ENCODE data around the gene MINDY3.
A peak's percentile ranks its signal among the peaks of the same experiment; 100 is the strongest.
"Not testable (repeated sequence)": the region's sequence is repeated elsewhere in the genome, so short reads cannot be mapped to it uniquely, and the experiment has no call there.

Gene MINDY3

GRCh38 chr10:15872645-15873044 is 12.3 kb upstream of the MINDY3 start:
- not testable (repeated sequence) for H3K36me3 ChIP-seq (ENCODE audit: control insufficient read depth in 2 of 2, insufficient read depth in 2 of 2, low read length in 2 of 2); H3K9ac ChIP-seq (ENCODE audit: low read length in 2 of 2); H3K4me1 ChIP-seq (ENCODE audit: control insufficient read depth, insufficient read depth, low read length); H3K9me3 ChIP-seq (ENCODE audit: control insufficient read depth in 2 of 2, low read length in 2 of 2); H3K27ac ChIP-seq (ENCODE audit: low read length); H3K27me3 ChIP-seq (ENCODE audit: control insufficient read depth in 1 of 2, insufficient read depth in 2 of 2, low read length in 2 of 2); H3K4me3 ChIP-seq (ENCODE audit: low read length in 2 of 2)

DNA sequence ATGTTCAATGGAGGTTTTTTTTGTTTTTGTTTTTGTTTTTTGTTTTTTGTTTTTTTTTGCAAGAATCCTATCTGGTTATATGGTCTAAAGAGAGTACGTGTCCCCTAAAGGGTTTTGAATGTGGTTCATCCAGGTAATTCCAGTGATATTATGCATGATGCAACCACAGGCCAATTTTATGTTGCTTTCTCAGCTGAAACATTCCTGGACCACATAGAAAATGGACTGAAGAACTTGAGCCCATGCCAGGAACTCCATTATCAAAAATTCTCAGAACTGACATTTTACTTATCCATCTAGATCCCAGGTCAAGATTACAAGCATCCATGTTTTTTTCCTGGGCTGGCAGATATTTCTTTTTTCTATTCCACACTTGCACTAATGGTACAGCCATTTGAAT is 11.5 kb upstream of the MINDY3 start:
- no peaks in the 10 kb centered on the region for H3K36me3 ChIP-seq (ENCODE audit: control insufficient read depth in 2 of 2, insufficient read depth in 2 of 2, low read length in 2 of 2)
- H3K27me3 ChIP-seq (ENCODE audit: control insufficient read depth in 1 of 2, insufficient read depth in 2 of 2, low read length in 2 of 2) = peaks cover 0 to 4% of the 10 kb centered on the region in 2 donors
- no peak overlapping the region for H3K9ac ChIP-seq (ENCODE audit: low read length in 2 of 2)

GRCh38 chr10:15869935-15870334 is 9.6 kb upstream of the MINDY3 start:
- H3K4me3 ChIP-seq (ENCODE audit: low read length in 2 of 2) = no peak overlapping the region
- no peak overlapping the region for H3K9ac ChIP-seq (ENCODE audit: low read length in 2 of 2)
- H3K27me3 ChIP-seq (ENCODE audit: control insufficient read depth in 1 of 2, insufficient read depth in 2 of 2, low read length in 2 of 2) = peaks cover 0 to 4% of the 10 kb centered on the region in 2 donors
- no peaks in the 10 kb centered on the region for H3K4me1 ChIP-seq (ENCODE audit: control insufficient read depth, insufficient read depth, low read length)
- H3K36me3 ChIP-seq (ENCODE audit: control insufficient read depth in 2 of 2, insufficient read depth in 2 of 2, low read length in 2 of 2) = no peaks in the 10 kb centered on the region
- H3K27ac ChIP-seq (ENCODE audit: low read length) = no peak overlapping the region
- H3K9me3 ChIP-seq (ENCODE audit: control insufficient read depth in 2 of 2, low read length in 2 of 2) = no peaks in the 10 kb centered on the region

More for the DNA sequence above, 11.5 kb upstream of the MINDY3 start:
- H3K4me1 ChIP-seq (ENCODE audit: control insufficient read depth, insufficient read depth, low read length) = no peaks in the 10 kb centered on the region
- H3K4me3 ChIP-seq (ENCODE audit: low read length in 2 of 2) = no peak overlapping the region
- H3K9me3 ChIP-seq (ENCODE audit: control insufficient read depth in 2 of 2, low read length in 2 of 2) = no peaks in the 10 kb centered on the region
- no peak overlapping the region for H3K27ac ChIP-seq (ENCODE audit: low read length)

DNA sequence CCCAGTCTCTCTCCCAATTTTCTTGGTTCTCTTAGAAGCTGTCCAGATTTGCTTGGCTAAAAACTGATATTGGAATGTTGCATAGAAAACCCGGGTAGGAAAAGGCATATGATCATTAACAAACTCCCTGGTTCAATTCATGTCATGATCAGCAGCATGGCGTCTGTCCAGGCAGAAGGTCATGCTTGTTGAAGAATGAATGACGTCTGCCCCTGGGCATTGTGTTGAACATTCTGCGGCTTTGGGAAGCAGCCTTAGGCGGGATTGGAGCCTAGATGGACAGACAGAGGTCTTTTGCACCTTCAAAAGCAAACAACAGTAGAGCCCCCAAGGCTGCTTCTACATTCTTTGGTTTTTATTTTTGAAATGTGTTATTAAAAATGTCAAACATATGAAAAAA is 7.7 kb upstream of the MINDY3 start:
- H3K9ac ChIP-seq (ENCODE audit: low read length in 2 of 2) = no peak overlapping the region
- H3K4me3 ChIP-seq (ENCODE audit: low read length in 2 of 2) = no peak overlapping the region
- no peak overlapping the region for H3K27ac ChIP-seq (ENCODE audit: low read length)
- no peaks in the 10 kb centered on the region for H3K36me3 ChIP-seq (ENCODE audit: control insufficient read depth in 2 of 2, insufficient read depth in 2 of 2, low read length in 2 of 2)
- H3K4me1 ChIP-seq (ENCODE audit: control insufficient read depth, insufficient read depth, low read length) = no peaks in the 10 kb centered on the region
- no peaks in the 10 kb centered on the region for H3K9me3 ChIP-seq (ENCODE audit: control insufficient read depth in 2 of 2, low read length in 2 of 2)
- peaks cover 0 to 4% of the 10 kb centered on the region in 2 donors for H3K27me3 ChIP-seq (ENCODE audit: control insufficient read depth in 1 of 2, insufficient read depth in 2 of 2, low read length in 2 of 2)

- H3K4me1 ChIP-seq (ENCODE audit: control insufficient read depth, insufficient read depth, low read length) = no peaks in the 10 kb centered on the region
- H3K4me3 ChIP-seq (ENCODE audit: low read length in 2 of 2) = no peak overlapping the region
- H3K36me3 ChIP-seq (ENCODE audit: control insufficient read depth in 2 of 2, insufficient read depth in 2 of 2, low read length in 2 of 2) = no peaks in the 10 kb centered on the region
- no peaks in the 10 kb centered on the region for H3K9me3 ChIP-seq (ENCODE audit: control insufficient read depth in 2 of 2, low read length in 2 of 2)
- no peak overlapping the region for H3K9ac ChIP-seq (ENCODE audit: low read length in 2 of 2)
- H3K27me3 ChIP-seq (ENCODE audit: control insufficient read depth in 1 of 2, insufficient read depth in 2 of 2, low read length in 2 of 2) = peaks cover 0 to 3% of the 10 kb centered on the region in 2 donors
- H3K27ac ChIP-seq (ENCODE audit: low read length) = no peak overlapping the region
Observed at GRCh38 chr10:15865304-15865703, 5.0 kb upstream of the MINDY3 start.

DNA sequence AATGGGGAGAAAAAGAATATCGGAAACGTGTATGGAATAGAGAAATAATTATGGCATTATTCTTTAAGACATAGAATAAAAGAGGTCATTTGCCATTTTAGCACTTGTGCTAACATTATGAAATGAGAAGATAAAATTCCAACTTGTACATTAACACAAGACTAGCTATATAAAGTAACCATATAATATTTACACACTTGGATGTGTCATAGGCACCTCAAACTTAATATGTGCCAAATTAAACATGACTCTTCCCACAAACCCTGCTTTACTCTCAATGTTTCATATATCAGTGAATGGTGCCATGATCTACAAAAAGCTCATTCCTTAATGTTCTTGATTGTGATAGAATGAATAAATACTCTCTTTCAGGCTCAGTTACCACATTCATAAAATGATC is 4.1 kb upstream of the MINDY3 start:
- Histone ChIP-seq H3K27me3 (ENCODE audit: control insufficient read depth in 1 of 2, insufficient read depth in 2 of 2, low read length in 2 of 2) (no peaks in the 10 kb centered on the region), H3K9ac (ENCODE audit: low read length in 2 of 2) (no peak overlapping the region), H3K4me1 (ENCODE audit: control insufficient read depth, insufficient read depth, low read length) (no peaks in the 10 kb centered on the region), H3K36me3 (ENCODE audit: control insufficient read depth in 2 of 2, insufficient read depth in 2 of 2, low read length in 2 of 2) (no peaks in the 10 kb centered on the region), H3K27ac (ENCODE audit: low read length) (no peak overlapping the region), H3K4me3 (ENCODE audit: low read length in 2 of 2) (no peak overlapping the region), H3K9me3 (ENCODE audit: control insufficient read depth in 2 of 2, low read length in 2 of 2) (no peaks in the 10 kb centered on the region)

GRCh38 chr10:15863733-15864132 is 3.4 kb upstream of the MINDY3 start:
- H3K9me3 ChIP-seq (ENCODE audit: control insufficient read depth in 2 of 2, low read length in 2 of 2) = no peaks in the 10 kb centered on the region
- no peaks in the 10 kb centered on the region for H3K27me3 ChIP-seq (ENCODE audit: control insufficient read depth in 1 of 2, insufficient read depth in 2 of 2, low read length in 2 of 2)
- H3K9ac ChIP-seq (ENCODE audit: low read length in 2 of 2) = no peak overlapping the region
- no peak overlapping the region for H3K4me3 ChIP-seq (ENCODE audit: low read length in 2 of 2)
- no peak overlapping the region for H3K27ac ChIP-seq (ENCODE audit: low read length)
- H3K36me3 ChIP-seq (ENCODE audit: control insufficient read depth in 2 of 2, insufficient read depth in 2 of 2, low read length in 2 of 2) = no peaks in the 10 kb centered on the region
- H3K4me1 ChIP-seq (ENCODE audit: control insufficient read depth, insufficient read depth, low read length) = no peaks in the 10 kb centered on the region

DNA sequence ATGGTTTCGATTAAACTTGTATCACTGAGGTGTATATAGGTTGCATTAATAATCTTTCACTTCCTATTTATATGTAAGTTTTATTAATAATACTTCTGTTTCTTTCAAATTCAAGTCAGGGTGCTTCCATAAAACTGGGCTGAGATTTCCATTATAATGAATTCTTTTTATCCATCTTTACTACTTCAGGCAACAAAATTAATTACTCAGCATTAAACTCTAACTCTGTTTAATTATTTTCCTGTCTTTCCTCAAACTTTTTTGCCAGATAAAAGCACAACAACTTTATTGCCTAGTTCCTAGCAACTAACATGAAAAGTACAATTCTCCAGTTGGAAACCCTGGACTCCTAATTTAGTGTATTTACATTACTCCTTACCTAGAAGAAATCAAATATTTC is 3.0 kb upstream of the MINDY3 start:
- Histone ChIP-seq H3K27me3 (ENCODE audit: control insufficient read depth in 1 of 2, insufficient read depth in 2 of 2, low read length in 2 of 2) (no peaks in the 10 kb centered on the region), H3K9ac (ENCODE audit: low read length in 2 of 2) (no peak overlapping the region), H3K36me3 (ENCODE audit: control insufficient read depth in 2 of 2, insufficient read depth in 2 of 2, low read length in 2 of 2) (no peaks in the 10 kb centered on the region)

GRCh38 chr10:15860692-15861201 is 440 bp upstream of the MINDY3 start:
- Histone ChIP-seq H3K4me1 (ENCODE audit: control insufficient read depth, insufficient read depth, low read length) (no peaks in the 10 kb centered on the region), H3K4me3 (ENCODE audit: low read length in 2 of 2) (peak overlapping the region; percentile 86 to 97), H3K36me3 (ENCODE audit: control insufficient read depth in 2 of 2, insufficient read depth in 2 of 2, low read length in 2 of 2) (no peaks in the 10 kb centered on the region), H3K9me3 (ENCODE audit: control insufficient read depth in 2 of 2, low read length in 2 of 2) (no peaks in the 10 kb centered on the region), H3K27me3 (ENCODE audit: control insufficient read depth in 1 of 2, insufficient read depth in 2 of 2, low read length in 2 of 2) (no peaks in the 10 kb centered on the region), H3K9ac (ENCODE audit: low read length in 2 of 2) (peak overlapping the region; percentile 73 to 81), H3K27ac (ENCODE audit: low read length) (peak overlapping the region; percentile 49)

More for the DNA sequence above, 3.0 kb upstream of the MINDY3 start:
- Histone ChIP-seq H3K4me1 (ENCODE audit: control insufficient read depth, insufficient read depth, low read length) (no peaks in the 10 kb centered on the region), H3K4me3 (ENCODE audit: low read length in 2 of 2) (no peak overlapping the region), H3K27ac (ENCODE audit: low read length) (no peak overlapping the region), H3K9me3 (ENCODE audit: control insufficient read depth in 2 of 2, low read length in 2 of 2) (no peaks in the 10 kb centered on the region)

DNA sequence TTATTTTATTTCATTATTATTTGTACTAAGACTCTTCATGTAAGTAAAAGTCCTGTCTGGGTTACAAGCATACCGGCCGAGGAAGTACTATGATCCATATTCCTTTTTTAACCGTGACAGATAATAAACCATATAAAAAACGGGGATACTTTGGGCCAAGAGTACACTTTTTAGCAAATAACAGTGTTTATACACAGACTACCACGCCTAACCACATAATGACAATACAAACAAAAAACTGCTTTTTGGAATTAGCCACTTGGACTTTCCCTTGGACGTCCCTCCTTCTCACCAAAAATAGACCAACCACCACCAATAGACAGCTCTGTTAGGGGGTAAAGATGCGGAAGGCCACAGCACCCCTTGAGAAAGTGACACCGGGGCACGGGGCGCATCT is 800 bp downstream of the MINDY3 start:
- Histone ChIP-seq H3K9ac (ENCODE audit: low read length in 2 of 2) (peak overlapping the region; percentile 73 to 81), H3K4me1 (ENCODE audit: control insufficient read depth, insufficient read depth, low read length) (no peaks in the 10 kb centered on the region), H3K9me3 (ENCODE audit: control insufficient read depth in 2 of 2, low read length in 2 of 2) (no peaks in the 10 kb centered on the region), H3K27ac (ENCODE audit: low read length) (no peak overlapping the region), H3K36me3 (ENCODE audit: control insufficient read depth in 2 of 2, insufficient read depth in 2 of 2, low read length in 2 of 2) (no peaks in the 10 kb centered on the region), H3K4me3 (ENCODE audit: low read length in 2 of 2) (peak overlapping the region; percentile 86 to 97), H3K27me3 (ENCODE audit: control insufficient read depth in 1 of 2, insufficient read depth in 2 of 2, low read length in 2 of 2) (no peaks in the 10 kb centered on the region)

DNA sequence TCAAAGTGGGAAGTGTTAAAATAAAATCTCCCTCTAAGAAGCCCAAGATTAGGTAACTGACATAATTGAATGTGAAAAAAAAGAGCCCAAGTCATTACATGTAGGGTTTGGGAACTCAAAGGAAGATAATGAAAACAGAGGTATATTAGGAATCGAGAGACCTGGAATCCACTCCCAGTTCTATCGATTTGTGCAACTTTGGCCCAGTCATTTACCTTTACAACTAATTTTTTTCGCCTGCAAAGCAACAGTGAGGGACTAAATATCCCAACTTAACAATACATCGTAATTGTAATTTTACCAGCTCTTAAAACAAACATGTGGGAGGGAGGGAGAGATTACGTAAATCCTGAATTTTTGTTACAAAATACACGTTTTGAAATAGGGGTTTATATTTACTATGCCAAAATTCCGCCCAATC is 1.4 kb downstream of the MINDY3 start:
- Histone ChIP-seq H3K27me3 (ENCODE audit: control insufficient read depth in 1 of 2, insufficient read depth in 2 of 2, low read length in 2 of 2) (no peaks in the 10 kb centered on the region), H3K9me3 (ENCODE audit: control insufficient read depth in 2 of 2, low read length in 2 of 2) (no peaks in the 10 kb centered on the region), H3K4me3 (ENCODE audit: low read length in 2 of 2) (peak overlapping the region; percentile 86 to 97), H3K9ac (ENCODE audit: low read length in 2 of 2) (no peak overlapping the region), H3K36me3 (ENCODE audit: control insufficient read depth in 2 of 2, insufficient read depth in 2 of 2, low read length in 2 of 2) (no peaks in the 10 kb centered on the region), H3K27ac (ENCODE audit: low read length) (no peak overlapping the region), H3K4me1 (ENCODE audit: control insufficient read depth, insufficient read depth, low read length) (no peaks in the 10 kb centered on the region)

Measured in stomach smooth muscle (tissue), 2 donors.